Embryonic facial prominence (tissue), 1 donor: ENCODE measurements around the gene ERMN.

Experiments
- DNase-seq: peaks from one replicate; pipeline ENCODE4 v3.0.0-alpha.2; 2016; ENCODE audit errors: extremely low spot score

Gene ERMN

GRCh38 chr2:157329524-157329923, 3.9 kb upstream of the ERMN start:
- DNase-seq, result no peak

GRCh38 chr2:157327621-157328500, 2.2 kb upstream of the ERMN start:
- DNase-seq, result no peak

GRCh38 chr2:157327200-157327599, 1.6 kb upstream of the ERMN start:
- no peak for DNase-seq

GRCh38 chr2:157326698-157327097, 1.1 kb upstream of the ERMN start:
- no peak for DNase-seq

GRCh38 chr2:157324331-157324843, 1.2 kb downstream of the ERMN start:
- DNase-seq, result no peak

GRCh38 chr2:157322432-157322831, 3.2 kb downstream of the ERMN start:
- DNase-seq, result no peak

GRCh38 chr2:157321466-157321865, 4.2 kb downstream of the ERMN start:
- no peak for DNase-seq

GRCh38 chr2:157320409-157320808, 5.2 kb downstream of the ERMN start:
- DNase-seq, result no peak

- DNase-seq, result no peak
These were observed 5.8 kb downstream of the ERMN start for GRCh38 chr2:157319795-157320194.

GRCh38 chr2:157318884-157319283, 6.7 kb downstream of the ERMN start:
- DNase-seq, result no peak

GRCh38 chr2:157315901-157316300, 9.7 kb downstream of the ERMN start:
- DNase-seq, result no peak

- no peak for DNase-seq
These were observed 12.6 kb downstream of the ERMN start for GRCh38 chr2:157312866-157313486.

GRCh38 chr2:157311706-157312105, 13.9 kb downstream of the ERMN start:
- no peak for DNase-seq

GRCh38 chr2:157309878-157310277, 15.7 kb downstream of the ERMN start:
- no peak for DNase-seq

- DNase-seq, result no peak
These were observed 18.6 kb downstream of the ERMN start for GRCh38 chr2:157307021-157307420.

- no peak for DNase-seq
These were observed 19.9 kb downstream of the ERMN start for GRCh38 chr2:157305723-157306110.

- DNase-seq, result no peak
These were observed 20.6 kb downstream of the ERMN start for GRCh38 chr2:157304811-157305722.

- no peak for DNase-seq
These were observed 22.0 kb downstream of the ERMN start for GRCh38 chr2:157303612-157304011.

- DNase-seq, result peak; percentile 36
These were observed 23.0 kb downstream of the ERMN start for GRCh38 chr2:157302492-157303099.

GRCh38 chr2:157301307-157301706, 24.3 kb downstream of the ERMN start:
- DNase-seq, result no peak

GRCh38 chr2:157296958-157297357, 28.7 kb downstream of the ERMN start:
- no peak for DNase-seq

- no peak for DNase-seq
These were observed 29.1 kb downstream of the ERMN start for GRCh38 chr2:157296490-157296889.
